Left lung (tissue), 10 donors: Measurements from ENCODE around the gene BCL11A. TPM values are rescaled to one million over a fixed set of nuclear protein-coding genes. Genes with fewer than 3 reads are reported as not detected.
A peak's percentile ranks its signal among the peaks of the same experiment; 100 is the strongest.

Experiments
- ATAC-seq: fragments of 200-7000 bp; cut with Tn5 transposase; one replicate; pipeline ENCODE4 v1.9.1; 2020; ENCODE audit warnings: moderate library complexity
- DNase-seq, 4 donors: peaks; one replicate each; pipeline ENCODE4 v3.0.0-alpha.2; 2013 to 2020
- H3K27ac ChIP-seq, 2 donors: fragments of 200-600 bp; sonication (generic) in 1 of 2; one replicate each; pipeline versions ENCODE4 v1.5.0 to v1.8.0; 2020 to 2021
- H3K27me3 ChIP-seq, 2 donors: fragments of 200-600 bp; sonication (generic) in 1 of 2; one replicate each; pipeline versions ENCODE4 v1.5.0 to v1.8.0; 2020 to 2021
- H3K36me3 ChIP-seq, 2 donors: fragments of 200-600 bp; sonication (generic) in 1 of 2; one replicate each; pipeline versions ENCODE4 v1.5.0 to v1.8.0; 2020 to 2021
- H3K4me1 ChIP-seq, 2 donors: fragments of 200-600 bp; one replicate each; pipeline ENCODE4 v1.8.0; 2021
- H3K4me3 ChIP-seq, 2 donors: fragments of 200-600 bp; sonication (generic) in 1 of 2; one replicate each; pipeline versions ENCODE4 v1.5.0 to v1.8.0; 2020 to 2021; ENCODE audit warnings: mild to moderate bottlenecking in 1 of 2
- H3K9me3 ChIP-seq, 2 donors: fragments of 200-600 bp; sonication (generic) in 1 of 2; one replicate each; pipeline versions ENCODE4 v1.5.0 to v1.8.0; 2020 to 2021
- CTCF ChIP-seq, 2 donors: fragments of 200-600 bp; sonication (generic) in 1 of 2; IDR thresholded peaks; one replicate each; pipeline versions ENCODE4 v1.5.0 to v1.8.0; 2021; ENCODE audit warnings: antibody characterized with exemption in 2 of 2
- intact Hi-C, 2 donors: fragments of 100-400 bp; cut with DNase I; formaldehyde crosslinking; loops; one replicate each; pipeline versions ENCODE4 v1.11.2 to v1.14.2; 2022
- polyA plus RNA-seq, 6 donors: library from polyadenylated mRNA; unstranded; fragments of 120-200 nt; gene quantifications; one replicate each; pipeline ENCODE4 v1.2.1, GENCODE V29; 2013; ENCODE audit not compliant: insufficient read length in 6 of 6
- total RNA-seq, 2 donors: library from RNA; stranded (reverse); fragmentation: NEBNext Ultra II Directional; extraction: Animal tissue kit (Norgen Biotek cat#: 25700); gene quantifications; one replicate each; pipeline ENCODE4 v1.2.1, GENCODE V29; 2021
- donor health status: DM: no; HTN: yes; CAD: no.
- donor health status: DM: no; HTN: no; CAD: no.

Gene BCL11A
- total and polyA plus RNA-seq, 8 donors, result 4.0 to 33.5 (median 24.9) TPM

GRCh38 chr2:60516383-60516811, 37.1 kb downstream of the BCL11A start:
- DNase-seq (no peak), ATAC-seq (peak; percentile 48)
- Histone ChIP-seq H3K36me3 (no peaks in the 10 kb centered on the region), H3K27ac (peak overlapping the region in 1 of 2 donors; percentile 84), H3K27me3 (peaks cover 0 to 4% of the 10 kb centered on the region in 2 donors), H3K4me3 (no peak overlapping the region), H3K9me3 (no peaks in the 10 kb centered on the region), H3K4me1 (peaks cover 0 to 30% of the 10 kb centered on the region in 2 donors)
- intact Hi-C loops, result no loop called here
- TF ChIP-seq CTCF (IDR thresholded peaks at IDR 0.05), result no peak

GRCh38 chr2:60515721-60516226, 37.7 kb downstream of the BCL11A start:
- Histone ChIP-seq H3K27ac (peak overlapping the region in 1 of 2 donors; percentile 84), H3K4me1 (peaks cover 0 to 35% of the 10 kb centered on the region in 2 donors), H3K36me3 (no peaks in the 10 kb centered on the region), H3K27me3 (peaks cover 0 to 4% of the 10 kb centered on the region in 2 donors), H3K4me3 (no peak overlapping the region), H3K9me3 (no peaks in the 10 kb centered on the region)
- ATAC-seq (peak; percentile 69), DNase-seq (peak in 1 of 4 donors; percentile 52)
- no peak for TF ChIP-seq CTCF (IDR thresholded peaks at IDR 0.05)
- intact Hi-C loops, result no loop called here

- no peak overlapping the region for H3K4me3 ChIP-seq
- H3K9me3 ChIP-seq, result no peaks in the 10 kb centered on the region
- peaks cover 0 to 4% of the 10 kb centered on the region in 2 donors for H3K27me3 ChIP-seq
- no peaks in the 10 kb centered on the region for H3K36me3 ChIP-seq
- no peak for TF ChIP-seq CTCF (IDR thresholded peaks at IDR 0.05)
- intact Hi-C loops, result no loop called here
- ATAC-seq (no peak), DNase-seq (no peak)
- H3K27ac ChIP-seq, result no peak overlapping the region
- H3K4me1 ChIP-seq, result peaks cover 0 to 35% of the 10 kb centered on the region in 2 donors
These were observed 39.5 kb downstream of the BCL11A start for GRCh38 chr2:60513996-60514395.

GRCh38 chr2:60513191-60513590, 40.3 kb downstream of the BCL11A start:
- intact Hi-C loops, result no loop called here
- no peak for ATAC-seq
- Histone ChIP-seq H3K27me3 (peaks cover 0 to 4% of the 10 kb centered on the region in 2 donors), H3K4me3 (no peak overlapping the region), H3K9me3 (no peaks in the 10 kb centered on the region), H3K4me1 (peaks cover 0 to 35% of the 10 kb centered on the region in 2 donors), H3K36me3 (no peaks in the 10 kb centered on the region), H3K27ac (no peak overlapping the region)
- no peak for DNase-seq
- no peak for TF ChIP-seq CTCF (IDR thresholded peaks at IDR 0.05)

GRCh38 chr2:60512641-60513040, 40.8 kb downstream of the BCL11A start:
- DNase-seq (no peak), ATAC-seq (no peak)
- Histone ChIP-seq H3K27ac (no peak overlapping the region), H3K4me1 (peaks cover 0 to 41% of the 10 kb centered on the region in 2 donors), H3K36me3 (no peaks in the 10 kb centered on the region), H3K4me3 (no peak overlapping the region), H3K27me3 (peaks cover 0 to 4% of the 10 kb centered on the region in 2 donors), H3K9me3 (no peaks in the 10 kb centered on the region)
- TF ChIP-seq CTCF (IDR thresholded peaks at IDR 0.05), result no peak
- intact Hi-C loops, result no loop called here
